IgD-negative memory B cell (primary cell): Measurements from ENCODE around the gene FBXO41. TPM values are rescaled to one million over a fixed set of nuclear protein-coding genes. Genes with fewer than 3 reads are reported as not detected.

ENCODE experiments used
- H3K27ac Mint-ChIP-seq, 3 donors: one replicate each; pipeline ENCODE4 v1.8.0; 2020 to 2022; ENCODE audit warnings: mild to moderate bottlenecking in 3 of 3, mixed read lengths in 3 of 3, moderate library complexity in 1 of 3
- H3K27me3 Mint-ChIP-seq: one replicate; pipeline ENCODE4 v1.8.0; 2021; ENCODE audit warnings: mixed read lengths
- H3K36me3 Mint-ChIP-seq: one replicate; pipeline ENCODE4 v1.8.0; 2020; ENCODE audit warnings: mild to moderate bottlenecking, mixed read lengths
- H3K4me1 Mint-ChIP-seq, 3 donors: one replicate each; pipeline ENCODE4 v1.8.0; 2020 to 2022; ENCODE audit warnings: mixed read lengths in 3 of 3, mild to moderate bottlenecking in 1 of 3
- H3K4me3 Mint-ChIP-seq, 4 donors: one replicate each; pipeline ENCODE4 v1.8.0; 2020 to 2022; ENCODE audit warnings: mild to moderate bottlenecking in 4 of 4, mixed read lengths in 4 of 4, moderate library complexity in 3 of 4
- H3K9me3 Mint-ChIP-seq, 3 donors: one replicate each; pipeline ENCODE4 v1.8.0; 2020 to 2021; ENCODE audit warnings: mixed read lengths in 3 of 3, mild to moderate bottlenecking in 1 of 3
- polyA plus RNA-seq: library from polyadenylated mRNA; unstranded; fragments of 300-500 nt; fragmentation: Illumina TruSeq; gene quantifications from one replicate; pipeline ENCODE4 v1.2.3, GENCODE V29; 2021

The FBXO41 gene
- polyA plus RNA-seq, 1 donor from 2014 or later, result 3.8 TPM

GRCh38 chr2:73292906-73293533 is 8.7 kb upstream of the FBXO41 start:
- Mint-ChIP-seq H3K27ac (peak overlapping the region in 2 of 3 donors; percentile 59 to 75), H3K4me3 (peak overlapping the region; percentile 51 to 89 (median 78)), H3K4me1 (peaks cover 4 to 20% (median 8%) of the 10 kb centered on the region in 3 donors), H3K36me3 (no peaks in the 10 kb centered on the region), H3K9me3 (peaks cover 0 to 4% (median 0%) of the 10 kb centered on the region in 3 donors), H3K27me3 (peaks cover 50% of the 10 kb centered on the region)

DNA sequence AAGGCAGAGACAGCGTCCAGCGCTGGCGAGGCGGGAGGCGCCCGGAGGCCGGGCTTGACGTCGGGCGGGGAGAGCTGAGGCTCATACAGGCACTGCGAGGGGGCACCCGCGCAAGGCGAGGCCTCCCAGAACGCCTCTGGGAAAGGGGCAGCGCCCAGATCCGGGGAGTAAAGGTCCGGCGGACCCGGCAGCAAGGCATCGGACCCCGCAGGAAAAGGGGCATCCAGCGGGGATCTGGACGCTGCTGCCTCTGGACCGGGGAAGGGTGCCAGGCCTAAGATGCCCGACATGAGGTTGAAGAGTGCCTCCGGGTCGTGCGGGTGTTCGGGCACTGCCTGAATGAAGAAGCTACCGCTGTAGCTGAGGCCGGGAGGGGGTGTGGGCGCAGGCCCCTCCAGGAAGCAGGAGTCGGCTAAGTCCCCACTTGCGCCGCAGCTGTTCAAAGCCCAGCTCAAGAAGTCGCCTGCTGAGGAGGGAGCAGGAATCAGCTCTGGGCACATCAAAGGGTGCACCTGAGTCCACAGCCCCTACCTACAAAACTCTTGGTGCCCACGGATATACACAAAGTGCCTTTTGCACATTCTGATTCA is 8.1 kb upstream of the FBXO41 start:
- peaks cover 45% of the 10 kb centered on the region for H3K27me3 Mint-ChIP-seq

DNA sequence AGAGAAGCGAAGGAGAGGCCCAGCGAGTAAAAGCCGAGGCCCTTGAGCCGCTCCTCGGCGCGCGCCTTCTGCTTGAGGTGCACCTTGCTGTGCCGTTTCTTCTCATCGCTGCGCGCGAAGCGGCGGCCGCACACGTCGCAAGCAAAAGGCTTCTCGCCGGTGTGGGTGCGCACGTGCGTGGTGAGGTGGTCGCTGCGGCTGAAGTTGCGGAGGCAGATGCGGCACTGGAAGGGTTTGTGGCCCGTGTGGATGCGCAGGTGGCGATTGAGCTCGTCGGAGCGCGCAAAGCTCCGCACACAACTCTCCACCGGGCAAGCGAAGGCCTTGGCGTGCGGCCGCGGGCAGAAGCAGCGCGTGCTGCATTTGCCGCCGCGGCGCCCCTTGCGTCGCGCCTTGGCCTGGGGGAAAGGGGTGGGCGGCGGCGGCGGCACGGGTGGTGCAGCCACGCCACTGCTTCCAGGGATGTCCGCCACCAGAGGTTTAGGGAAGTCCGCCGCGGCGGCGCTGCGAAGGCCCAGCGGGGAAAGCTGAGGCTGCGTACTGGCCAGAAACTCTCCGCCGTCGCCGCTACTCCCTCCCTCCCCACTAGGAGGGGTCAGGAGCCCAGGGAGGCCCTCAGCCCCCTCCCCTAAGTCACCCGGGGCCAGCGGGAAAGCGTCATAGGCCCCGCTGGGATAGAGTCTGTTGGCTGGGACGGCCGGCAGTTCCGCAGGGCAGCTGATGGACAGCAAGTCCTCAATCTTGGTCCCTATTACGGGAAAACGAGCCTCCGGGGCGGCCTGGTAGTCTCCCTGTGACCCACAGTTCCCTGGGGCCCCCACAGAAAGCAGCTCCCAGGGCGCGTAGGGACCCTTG is 7.4 kb upstream of the FBXO41 start:
- peak overlapping the region; percentile 39 to 89 (median 59) for H3K27ac Mint-ChIP-seq

More for the DNA sequence above, 8.1 kb upstream of the FBXO41 start:
- Mint-ChIP-seq H3K27ac (peak overlapping the region in 2 of 3 donors; percentile 31 to 75), H3K4me1 (peaks cover 4 to 20% (median 8%) of the 10 kb centered on the region in 3 donors), H3K9me3 (peaks cover 0 to 4% (median 0%) of the 10 kb centered on the region in 3 donors), H3K36me3 (no peaks in the 10 kb centered on the region), H3K4me3 (peak overlapping the region; percentile 45 to 80 (median 62))

GRCh38 chr2:73291093-73291460 is 6.8 kb upstream of the FBXO41 start:
- no peaks in the 10 kb centered on the region for H3K36me3 Mint-ChIP-seq
- H3K27ac Mint-ChIP-seq, result peak overlapping the region; percentile 39 to 89 (median 59)
- H3K4me1 Mint-ChIP-seq, result peaks cover 4 to 20% (median 10%) of the 10 kb centered on the region in 3 donors
- H3K9me3 Mint-ChIP-seq, result peaks cover 0 to 4% (median 0%) of the 10 kb centered on the region in 3 donors
- peak overlapping the region; percentile 76 to 92 (median 90) for H3K4me3 Mint-ChIP-seq
- peaks cover 36% of the 10 kb centered on the region for H3K27me3 Mint-ChIP-seq

More for the DNA sequence above, 7.4 kb upstream of the FBXO41 start:
- H3K36me3 Mint-ChIP-seq, result no peaks in the 10 kb centered on the region
- H3K4me1 Mint-ChIP-seq, result peaks cover 4 to 20% (median 8%) of the 10 kb centered on the region in 3 donors
- peaks cover 0 to 4% (median 0%) of the 10 kb centered on the region in 3 donors for H3K9me3 Mint-ChIP-seq
- H3K4me3 Mint-ChIP-seq, result peak overlapping the region; percentile 76 to 92 (median 90)
- peaks cover 39% of the 10 kb centered on the region for H3K27me3 Mint-ChIP-seq

- Mint-ChIP-seq H3K4me1 (peaks cover 4 to 27% (median 19%) of the 10 kb centered on the region in 3 donors), H3K9me3 (peaks cover 0 to 3% (median 0%) of the 10 kb centered on the region in 3 donors), H3K4me3 (peak overlapping the region; percentile 4 to 77 (median 49)), H3K27ac (peak overlapping the region; percentile 60 to 89 (median 86)), H3K27me3 (peaks cover 27% of the 10 kb centered on the region), H3K36me3 (no peaks in the 10 kb centered on the region)
Measured at GRCh38 chr2:73290049-73290839, 6.0 kb upstream of the FBXO41 start.

GRCh38 chr2:73289304-73289703 is 5.0 kb upstream of the FBXO41 start:
- H3K4me3 Mint-ChIP-seq, result peak overlapping the region in 1 of 4 donors; percentile 77
- peaks cover 21% of the 10 kb centered on the region for H3K27me3 Mint-ChIP-seq
- H3K4me1 Mint-ChIP-seq, result peaks cover 4 to 31% (median 21%) of the 10 kb centered on the region in 3 donors
- H3K9me3 Mint-ChIP-seq, result peaks cover 0 to under 1% (median 0%) of the 10 kb centered on the region in 3 donors
- H3K36me3 Mint-ChIP-seq, result no peaks in the 10 kb centered on the region
- H3K27ac Mint-ChIP-seq, result peak overlapping the region in 1 of 3 donors; percentile 64

DNA sequence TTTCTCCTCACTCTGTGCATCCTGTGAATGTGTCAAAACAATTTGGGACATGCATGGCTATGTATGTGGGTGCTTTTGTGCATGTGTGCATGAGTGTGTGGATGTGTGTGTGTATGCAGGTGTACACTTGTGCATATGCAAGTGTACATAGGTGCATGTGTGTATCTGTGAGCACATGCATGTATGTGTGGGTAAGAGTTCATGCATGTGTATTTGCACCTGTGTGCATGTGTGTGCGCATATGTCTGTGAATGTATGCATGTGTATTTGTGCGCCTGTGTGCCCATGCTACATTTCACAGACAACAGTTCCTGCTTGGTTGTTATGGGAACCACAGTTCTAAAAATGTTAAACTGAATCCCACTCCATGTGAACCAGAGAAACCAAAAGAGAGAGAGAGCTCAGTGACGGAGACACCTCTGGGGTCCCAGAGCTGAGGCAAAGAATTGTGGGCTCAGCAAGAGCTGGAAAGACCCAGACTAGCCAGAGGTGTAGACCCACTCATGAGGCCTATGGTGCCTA is 1.9 kb upstream of the FBXO41 start:
- Mint-ChIP-seq H3K27me3 (peaks cover 11% of the 10 kb centered on the region), H3K36me3 (no peaks in the 10 kb centered on the region), H3K27ac (peak overlapping the region in 1 of 3 donors; percentile 46), H3K4me1 (peaks cover 12 to 29% (median 25%) of the 10 kb centered on the region in 3 donors), H3K4me3 (peak overlapping the region in 1 of 4 donors; percentile 69), H3K9me3 (no peaks in the 10 kb centered on the region)

DNA sequence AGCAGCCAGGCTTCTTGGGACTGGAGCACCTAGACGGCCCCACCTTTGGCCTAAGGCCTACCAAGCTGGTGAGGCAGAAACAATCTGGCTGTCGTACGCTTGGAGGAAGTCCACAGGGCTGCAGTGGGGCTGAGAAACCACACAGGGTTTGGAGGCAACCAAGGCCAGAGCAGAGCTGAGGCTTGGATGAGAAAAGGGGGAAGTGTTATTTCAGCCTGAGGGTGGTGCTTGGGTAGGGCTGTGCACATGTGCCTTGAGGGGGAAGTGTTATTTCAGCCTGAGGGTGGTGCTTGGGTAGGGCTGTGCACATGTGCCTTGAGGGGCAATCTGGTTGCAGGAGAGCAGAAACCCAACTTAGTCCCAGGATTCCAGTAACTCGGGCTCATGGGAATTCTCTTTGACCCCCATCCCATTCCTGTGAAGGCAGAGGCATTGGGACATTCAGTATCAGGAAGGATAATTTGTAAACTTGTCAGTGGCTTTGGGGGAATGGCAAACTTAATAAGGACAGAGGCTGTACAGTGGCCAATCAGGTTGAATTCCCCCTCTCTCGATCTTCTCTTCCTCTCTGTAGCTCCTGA is 971 bp upstream of the FBXO41 start:
- Mint-ChIP-seq H3K36me3 (peaks cover 2% of the 10 kb centered on the region), H3K4me1 (peaks cover 11 to 23% (median 19%) of the 10 kb centered on the region in 3 donors), H3K4me3 (peak overlapping the region; percentile 69 to 91 (median 88)), H3K27ac (peak overlapping the region; percentile 62 to 87 (median 65)), H3K27me3 (peaks cover 3% of the 10 kb centered on the region), H3K9me3 (no peaks in the 10 kb centered on the region)

- Mint-ChIP-seq H3K9me3 (no peaks in the 10 kb centered on the region), H3K4me1 (peaks cover 14 to 26% (median 20%) of the 10 kb centered on the region in 3 donors), H3K36me3 (peaks cover 7% of the 10 kb centered on the region), H3K27ac (peak overlapping the region; percentile 31 to 70 (median 67)), H3K4me3 (peak overlapping the region; percentile 86 to 95 (median 91)), H3K27me3 (no peaks in the 10 kb centered on the region)
Measured at GRCh38 chr2:73283545-73284295, 558 bp downstream of the FBXO41 start.

DNA sequence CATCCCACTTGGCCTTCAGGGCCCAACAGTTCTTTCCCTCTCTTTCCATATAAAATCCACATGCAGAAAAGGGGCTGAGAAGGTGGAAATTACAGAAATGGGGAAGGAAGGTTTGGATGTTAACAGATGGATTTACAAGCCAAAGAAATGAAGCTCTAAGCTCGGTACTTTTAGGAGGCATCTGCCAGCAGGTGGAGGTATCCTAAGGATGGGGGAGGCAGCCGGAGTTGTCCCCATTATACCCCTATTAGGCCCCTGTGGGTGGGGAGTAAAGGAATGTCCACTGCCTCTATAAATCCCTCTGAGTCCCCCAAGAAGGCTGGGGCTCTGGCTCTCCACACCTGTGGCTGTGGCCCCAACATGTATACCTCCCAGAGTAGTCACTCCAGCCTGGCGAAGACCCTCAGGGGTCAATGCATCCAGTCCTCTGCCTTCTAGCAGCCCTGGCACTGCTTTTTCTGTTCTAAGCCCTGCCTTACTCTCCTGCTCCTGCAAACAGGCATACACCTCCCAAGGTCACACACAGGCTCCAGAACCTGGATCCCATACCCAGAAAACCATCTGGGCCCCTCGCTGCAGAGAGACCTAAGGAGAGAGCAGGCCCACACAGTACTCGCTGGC is 1.2 kb downstream of the FBXO41 start:
- Mint-ChIP-seq H3K36me3 (peaks cover 7% of the 10 kb centered on the region), H3K27ac (peak overlapping the region; percentile 31 to 70 (median 67)), H3K4me3 (peak overlapping the region; percentile 86 to 95 (median 91)), H3K27me3 (no peaks in the 10 kb centered on the region), H3K9me3 (no peaks in the 10 kb centered on the region), H3K4me1 (peaks cover 14 to 26% (median 21%) of the 10 kb centered on the region in 3 donors)

DNA sequence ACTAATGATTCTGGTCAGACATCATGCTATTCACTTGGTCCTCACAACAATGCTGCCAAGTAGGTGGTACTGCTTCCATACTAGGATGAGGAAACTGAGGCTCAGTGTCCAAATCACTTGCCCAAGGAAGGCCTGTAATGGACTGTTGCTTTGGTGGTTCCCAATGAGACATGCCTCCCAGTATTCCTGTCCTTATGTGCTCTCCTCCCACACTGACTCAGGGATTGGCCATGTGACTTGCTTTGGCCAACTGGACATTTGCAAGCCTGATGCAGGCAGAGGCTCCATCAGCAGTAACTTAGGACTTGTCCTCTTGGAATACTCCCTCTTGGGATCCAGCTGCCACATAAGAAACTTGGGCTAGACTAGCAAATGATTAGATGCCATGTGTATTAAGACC is 3.0 kb downstream of the FBXO41 start:
- Mint-ChIP-seq H3K4me1 (peaks cover 15 to 25% (median 21%) of the 10 kb centered on the region in 3 donors), H3K27me3 (no peaks in the 10 kb centered on the region), H3K27ac (no peak overlapping the region), H3K9me3 (no peaks in the 10 kb centered on the region), H3K36me3 (peaks cover 9% of the 10 kb centered on the region), H3K4me3 (peak overlapping the region in 2 of 4 donors; percentile 33 to 89)

- Mint-ChIP-seq H3K27me3 (no peaks in the 10 kb centered on the region), H3K36me3 (peaks cover 9% of the 10 kb centered on the region), H3K9me3 (no peaks in the 10 kb centered on the region), H3K27ac (no peak overlapping the region), H3K4me1 (peaks cover 10 to 15% (median 13%) of the 10 kb centered on the region in 3 donors), H3K4me3 (peak overlapping the region in 1 of 4 donors; percentile 45)
Measured at GRCh38 chr2:73279852-73280251, 4.4 kb downstream of the FBXO41 start.

DNA sequence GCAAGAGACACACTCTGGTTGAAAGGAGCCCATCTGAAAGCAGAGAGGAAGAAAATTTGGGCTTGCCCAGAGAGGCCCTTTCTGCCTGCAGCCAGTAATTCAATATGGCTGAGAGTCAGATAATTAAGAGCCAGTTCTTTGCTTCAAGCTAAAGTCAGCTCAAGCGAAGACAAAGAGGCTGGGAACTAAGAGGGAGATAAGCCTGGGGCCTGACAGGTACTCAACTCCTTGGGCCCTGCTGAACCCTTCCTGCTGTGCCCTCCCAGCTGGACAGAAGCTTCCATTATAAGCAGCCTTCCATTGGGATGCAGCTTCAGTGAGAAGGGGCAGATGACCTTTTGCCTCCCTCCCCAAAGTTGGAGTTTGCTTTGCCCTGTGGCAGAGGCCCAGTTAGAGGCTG is 12.0 kb downstream of the FBXO41 start:
- H3K27me3 Mint-ChIP-seq, result no peaks in the 10 kb centered on the region
- no peak overlapping the region for H3K27ac Mint-ChIP-seq
- no peaks in the 10 kb centered on the region for H3K36me3 Mint-ChIP-seq
- H3K4me1 Mint-ChIP-seq, result peaks cover 8 to 19% (median 11%) of the 10 kb centered on the region in 3 donors
- H3K4me3 Mint-ChIP-seq, result no peak overlapping the region
- peaks cover 0 to 2% (median 0%) of the 10 kb centered on the region in 3 donors for H3K9me3 Mint-ChIP-seq
